ENCODE results near the gene GANAB. TPM values are rescaled to one million over a fixed set of nuclear protein-coding genes. Genes with fewer than 3 reads are reported as not detected.
A peak's percentile ranks its signal among the peaks of the same experiment; 100 is the strongest.
"Not testable (repeated sequence)": the region's sequence is repeated elsewhere in the genome, so short reads cannot be mapped to it uniquely, and the experiment has no call there.

GANAB gene
- total RNA-seq, 2 experiments from 2014 or later, result 208 to 218 TPM

DNA sequence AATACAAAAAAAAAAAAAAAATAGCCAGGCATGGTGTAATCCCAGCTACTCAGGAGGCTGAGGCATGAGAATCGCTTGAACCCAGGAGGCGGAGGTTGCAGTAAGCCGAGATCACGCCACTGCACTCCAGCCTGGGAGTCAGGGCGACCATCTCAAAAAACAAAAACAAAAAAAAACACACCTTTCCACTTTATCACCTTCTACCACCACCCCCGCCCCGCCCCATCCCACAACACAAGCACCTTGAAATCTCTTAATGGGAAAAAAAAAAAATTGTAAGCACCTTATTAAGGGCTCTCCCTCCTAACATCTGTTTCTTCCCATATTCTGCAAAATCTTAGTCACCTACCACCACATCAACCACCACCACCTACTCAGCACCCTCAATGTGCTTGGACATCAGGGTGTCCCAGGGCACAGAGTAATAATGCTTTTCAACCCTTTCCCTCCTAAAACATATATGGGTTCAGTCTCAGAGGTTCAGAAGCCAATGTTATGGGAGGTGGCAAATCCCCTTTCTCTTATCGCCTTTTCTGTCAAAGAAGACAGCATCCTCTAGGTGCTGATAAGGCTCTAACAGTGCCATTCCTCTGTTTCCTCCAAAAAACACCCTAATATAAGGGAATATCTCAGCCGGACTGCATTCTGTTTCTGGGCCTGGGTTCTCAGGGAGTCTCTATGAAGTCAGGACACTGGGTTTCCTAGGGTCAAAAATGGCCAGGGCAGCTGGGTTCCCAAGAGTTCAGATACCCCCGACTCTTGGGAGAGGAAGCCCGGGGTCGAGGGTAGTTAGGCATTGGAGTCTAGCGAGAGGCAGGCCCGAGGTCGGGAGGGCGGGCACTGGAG is 6.0 kb upstream of the GANAB start:
- ATAC-seq, result no peak
- H3K27me3 Mint-ChIP-seq, result no peaks in the 10 kb centered on the region
- intact Hi-C loops (cut with DNase I, micrococcal nuclease), result loop anchor here (1.0 to 2.0 kb wide), 9 partner anchors 13 to 102 kb away; partner anchors contain the start of genes C11orf98 (in 2 of the 2), CSKMT (in 2 of the 2), TUT1 (in 2 of the 2) and HNRNPUL2 (in 1 of the 2)

DNA sequence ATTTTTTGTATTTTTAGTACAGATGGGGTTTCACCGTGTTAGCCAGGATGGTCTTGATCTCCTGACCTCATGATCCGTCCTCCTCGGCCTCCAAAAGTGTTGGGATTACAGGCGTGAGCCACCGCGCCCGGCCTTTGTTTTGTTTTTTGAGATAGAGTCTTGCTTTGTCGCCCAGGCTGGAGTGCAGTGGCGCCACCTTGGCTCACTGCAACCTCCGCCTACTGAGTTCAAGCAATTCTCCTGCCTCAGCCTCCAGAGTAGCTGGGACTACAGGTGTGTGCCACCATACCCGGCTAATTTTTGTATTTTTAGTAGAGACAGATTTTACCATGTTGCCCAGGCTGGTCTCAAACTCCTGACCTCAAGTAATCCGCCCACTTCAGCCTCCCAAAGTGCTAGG is 3.9 kb upstream of the GANAB start:
- POLR2A ChIA-PET, result interaction anchor here (1.4 to 1.6 kb wide), 2 partner anchors 18 to 77 kb away, joined by 4 read pairs; partner anchors contain the start of gene HNRNPUL2
- Mint-ChIP-seq H3K36me3 (ENCODE audit: low read depth) (peaks cover 15% of the 10 kb centered on the region), H3K27ac (peak overlapping the region; percentile 25), H3K4me1 (peaks cover 30% of the 10 kb centered on the region)
- ATAC-seq; H3K27me3 Mint-ChIP-seq; H3K4me3 Mint-ChIP-seq; DNase-seq; intact Hi-C loops (cut with DNase I, micrococcal nuclease); H3K9me3 Mint-ChIP-seq (ENCODE audit: low read depth): not testable (repeated sequence)
- CTCF ChIA-PET, result interaction anchor here (0.7 to 1.5 kb wide), 3 partner anchors 15 to 111 kb away, joined by 3 to 5 read pairs (median 4); partner anchors contain the start of genes B3GAT3, C11orf98, CSKMT and POLR2G

More for the DNA sequence above, 6.0 kb upstream of the GANAB start:
- peaks cover 23% of the 10 kb centered on the region for H3K4me1 Mint-ChIP-seq
- no peaks in the 10 kb centered on the region for H3K9me3 Mint-ChIP-seq (ENCODE audit: low read depth)
- peaks cover 12% of the 10 kb centered on the region for H3K36me3 Mint-ChIP-seq (ENCODE audit: low read depth)
- CTCF ChIA-PET, result interaction anchor here (0.6 to 4.0 kb wide), 5 partner anchors 12 to 61 kb away, joined by 3 to 21 read pairs (median 4); partner anchors contain the start of genes C11orf98, CSKMT, TUT1 and UQCC3
- H3K4me3 Mint-ChIP-seq, result peak overlapping the region; percentile 88
- POLR2A ChIA-PET, result interaction anchor here (0.6 to 2.0 kb wide), 11 partner anchors 13 to 189 kb away, joined by 3 to 27 read pairs (median 7); partner anchors contain the start of genes B3GAT3, C11orf98, CSKMT and HNRNPUL2
- peak overlapping the region; percentile 91 for H3K27ac Mint-ChIP-seq
- DNase-seq, result no peak

DNA sequence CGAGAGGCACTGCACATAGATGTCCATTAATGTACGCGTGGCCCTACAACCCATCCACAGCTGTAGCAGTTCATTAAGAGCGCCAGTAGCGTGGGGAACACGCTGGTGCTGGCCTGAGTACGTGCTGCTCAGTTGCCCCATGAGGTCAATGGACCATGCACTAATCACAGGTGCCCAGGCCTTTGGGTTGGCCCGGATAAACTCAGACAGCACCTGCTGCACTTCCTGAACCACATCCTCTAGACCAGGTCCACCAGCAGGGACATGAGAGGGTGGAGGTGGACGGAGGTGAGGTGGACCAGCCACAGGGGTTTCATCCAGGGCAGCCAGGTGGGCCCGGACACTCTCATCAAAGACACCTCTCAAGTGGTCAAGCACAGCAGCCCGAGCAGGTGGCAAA is 3.1 kb upstream of the GANAB start:
- peaks cover 20% of the 10 kb centered on the region for H3K36me3 Mint-ChIP-seq (ENCODE audit: low read depth)
- CTCF ChIA-PET, result interaction anchor here (0.7 to 1.2 kb wide), 3 partner anchors 15 to 112 kb away, joined by 3 to 4 read pairs (median 3); partner anchors contain the start of genes POLR2G and TUT1
- H3K27me3 Mint-ChIP-seq, result no peaks in the 10 kb centered on the region
- intact Hi-C loops (cut with DNase I, micrococcal nuclease), result no loop called here
- H3K4me3 Mint-ChIP-seq, result no peak overlapping the region
- peaks cover 35% of the 10 kb centered on the region for H3K4me1 Mint-ChIP-seq
- ATAC-seq, result no peak
- no peaks in the 10 kb centered on the region for H3K9me3 Mint-ChIP-seq (ENCODE audit: low read depth)
- H3K27ac Mint-ChIP-seq, result no peak overlapping the region
- DNase-seq, result no peak
- POLR2A ChIA-PET, result interaction anchor here (0.6 to 4.1 kb wide), 4 partner anchors 15 to 78 kb away, joined by 3 to 21 read pairs (median 4); partner anchors contain the start of genes C11orf98, CSKMT and HNRNPUL2

DNA sequence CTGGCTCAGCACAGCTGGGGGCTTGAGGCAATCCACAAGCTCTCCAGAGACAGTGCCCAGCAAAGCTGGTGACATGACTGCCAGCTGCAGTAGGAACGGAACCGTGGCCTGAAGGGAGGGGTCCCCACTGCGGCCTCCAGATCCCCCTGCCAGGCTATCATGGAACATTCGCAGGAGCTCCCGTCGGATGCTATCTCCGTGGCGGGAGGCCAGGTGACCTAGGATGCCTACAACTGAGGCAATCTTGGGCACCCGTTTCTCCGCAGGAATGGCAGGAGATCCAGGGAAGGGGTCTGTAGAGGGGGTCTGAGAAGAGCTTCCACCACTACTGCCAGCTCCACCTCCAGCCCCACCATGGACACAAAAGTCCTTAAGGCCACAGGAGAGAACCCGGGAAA is 2.6 kb upstream of the GANAB start:
- intact Hi-C loops (cut with DNase I, micrococcal nuclease), result no loop called here
- CTCF ChIA-PET, result interaction anchor here (0.5 to 1.2 kb wide), 3 partner anchors 15 to 131 kb away, joined by 3 to 4 read pairs (median 4); partner anchors contain the start of gene TUT1
- ATAC-seq (no peak), DNase-seq (no peak)
- POLR2A ChIA-PET, result interaction anchor here (1.4 to 4.1 kb wide), 2 partner anchors 16 to 78 kb away, joined by 4 to 21 read pairs; partner anchors contain the start of genes C11orf98, CSKMT and HNRNPUL2
- no peaks in the 10 kb centered on the region for H3K27me3 Mint-ChIP-seq
- no peak overlapping the region for H3K4me3 Mint-ChIP-seq
- peaks cover 24% of the 10 kb centered on the region for H3K36me3 Mint-ChIP-seq (ENCODE audit: low read depth)
- H3K9me3 Mint-ChIP-seq (ENCODE audit: low read depth), result no peaks in the 10 kb centered on the region
- H3K4me1 Mint-ChIP-seq, result peaks cover 34% of the 10 kb centered on the region
- H3K27ac Mint-ChIP-seq, result no peak overlapping the region

DNA sequence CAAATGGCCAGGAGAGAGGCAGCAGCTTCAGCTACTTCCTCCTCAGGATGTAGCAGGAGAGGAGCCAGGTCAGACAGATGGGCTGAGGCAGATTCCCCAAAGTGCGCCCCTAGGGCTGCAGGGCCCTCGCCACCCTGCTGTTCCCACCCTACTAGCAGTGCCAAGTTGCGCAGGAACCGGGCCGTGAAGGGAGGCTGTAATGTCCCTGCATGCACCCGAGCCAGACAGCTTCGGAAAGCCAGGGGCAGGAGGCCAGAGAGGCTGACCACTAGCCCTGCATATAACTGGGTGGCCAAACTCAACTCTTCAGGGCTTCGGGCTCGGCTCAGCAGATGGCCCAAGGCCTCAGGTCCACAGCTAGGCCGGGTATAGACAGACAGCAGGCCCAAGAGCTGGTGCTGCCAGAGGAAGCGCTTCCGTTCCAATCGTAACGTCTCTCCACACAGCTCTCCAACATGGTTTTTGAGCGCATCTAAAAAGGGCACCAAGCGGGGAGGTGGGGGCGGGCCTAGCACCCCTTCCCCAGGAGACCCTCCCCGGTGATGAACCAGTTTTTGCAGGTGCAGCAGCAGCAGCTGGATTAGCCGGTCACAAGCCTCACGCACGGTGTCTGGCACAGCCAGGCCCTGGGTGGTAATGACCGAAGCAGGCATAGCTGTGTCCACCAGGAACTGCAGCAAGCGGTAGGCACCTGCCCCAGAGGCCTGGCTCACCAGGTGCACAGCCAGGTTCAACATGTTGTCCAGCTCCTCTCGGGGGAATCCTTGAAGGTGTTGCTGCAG is 2.0 kb upstream of the GANAB start:
- CTCF ChIA-PET, result interaction anchor here (0.5 to 1.2 kb wide), 4 partner anchors 16 to 131 kb away, joined by 3 to 4 read pairs (median 4); partner anchors contain the start of gene TUT1
- intact Hi-C loops (cut with DNase I, micrococcal nuclease), result no loop called here
- Mint-ChIP-seq H3K36me3 (ENCODE audit: low read depth) (peaks cover 26% of the 10 kb centered on the region), H3K27ac (no peak overlapping the region), H3K27me3 (no peaks in the 10 kb centered on the region), H3K9me3 (ENCODE audit: low read depth) (no peaks in the 10 kb centered on the region), H3K4me1 (peaks cover 31% of the 10 kb centered on the region), H3K4me3 (no peak overlapping the region)
- ATAC-seq (no peak), DNase-seq (no peak)
- POLR2A ChIA-PET, result interaction anchor here (4.1 kb wide), 1 partner anchor 16 kb away, joined by 21 read pairs; the partner anchor contains the start of genes C11orf98 and CSKMT

DNA sequence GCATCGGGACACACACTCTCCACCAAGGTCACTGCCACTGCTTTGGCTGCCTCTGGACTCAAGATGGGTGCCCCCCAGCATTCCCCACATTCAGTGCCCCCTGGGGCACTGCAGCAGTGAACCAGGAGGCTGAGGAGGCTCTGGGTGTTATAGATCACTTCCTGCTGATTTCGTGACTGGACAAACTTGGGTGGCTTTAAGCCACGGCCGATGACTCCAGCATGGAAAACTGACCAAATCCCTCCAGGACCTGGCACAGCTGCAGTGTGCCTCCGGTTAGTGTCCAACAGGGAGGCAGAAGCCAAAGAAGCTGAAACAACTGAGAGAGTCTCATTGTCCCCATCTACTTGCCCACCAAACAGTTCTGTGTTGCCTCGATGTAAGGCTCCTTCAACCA is 1.2 kb upstream of the GANAB start:
- H3K27ac Mint-ChIP-seq, result no peak overlapping the region
- H3K9me3 Mint-ChIP-seq (ENCODE audit: low read depth), result no peaks in the 10 kb centered on the region
- ATAC-seq, result no peak
- no peak overlapping the region for H3K4me3 Mint-ChIP-seq
- intact Hi-C loops (cut with DNase I, micrococcal nuclease), result loop anchor here in 1 of 2 experiments (2.0 kb wide), 2 partner anchors 17 to 35 kb away; partner anchors contain the start of genes C11orf98, CSKMT, EML3 and ROM1
- ChIA-PET CTCF (no interaction called here), POLR2A (interaction anchor here (4.1 kb wide), 1 partner anchor 17 kb away, joined by 21 read pairs; the partner anchor contains the start of genes C11orf98 and CSKMT)
- no peaks in the 10 kb centered on the region for H3K27me3 Mint-ChIP-seq
- H3K4me1 Mint-ChIP-seq, result peaks cover 35% of the 10 kb centered on the region
- peaks cover 32% of the 10 kb centered on the region for H3K36me3 Mint-ChIP-seq (ENCODE audit: low read depth)
- DNase-seq, result no peak

DNA sequence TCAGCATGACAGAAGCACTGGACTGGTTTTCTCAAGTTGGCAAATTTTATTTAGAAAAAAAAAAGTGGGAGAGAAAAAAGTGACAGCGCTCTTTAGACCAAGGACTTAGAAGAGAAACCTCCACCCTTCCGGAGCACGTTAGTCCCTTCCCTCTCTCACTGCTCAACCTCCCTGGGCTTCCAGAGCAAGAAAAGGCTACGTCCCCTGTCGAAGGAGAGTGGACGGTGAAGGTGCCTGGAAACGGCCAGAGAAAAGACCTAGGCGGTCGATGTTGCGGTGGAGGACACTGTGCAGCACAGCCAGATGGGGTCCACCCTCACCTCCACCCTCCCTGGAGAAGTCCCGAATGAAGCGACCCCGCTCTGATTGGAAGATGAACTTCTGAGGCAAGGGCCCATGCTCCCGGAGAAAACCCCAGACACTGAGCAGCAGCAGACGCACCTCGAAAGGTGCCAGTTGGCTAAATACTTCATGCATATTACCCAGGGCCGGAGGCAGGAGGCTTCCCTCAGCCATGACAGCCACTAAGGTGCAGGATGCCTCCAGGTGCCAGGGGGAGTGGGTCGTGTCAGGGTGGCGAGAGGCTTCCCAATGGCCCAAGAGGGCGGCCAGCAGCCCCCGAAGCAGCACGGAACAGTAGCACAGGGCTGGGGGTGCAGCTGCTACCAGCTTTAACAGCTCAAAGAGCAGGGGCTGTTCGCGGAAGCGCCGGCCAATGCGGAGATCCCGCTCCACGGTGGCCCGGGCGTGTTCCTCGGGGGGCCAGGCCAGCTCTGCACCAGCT is 604 bp upstream of the GANAB start:
- ChIA-PET POLR2A (interaction anchor here (0.6 to 4.1 kb wide), 11 partner anchors 18 to 228 kb away, joined by 3 to 21 read pairs (median 8); partner anchors contain the start of genes B3GAT3, C11orf98, CSKMT and EEF1G), CTCF (interaction anchor here (0.6 to 1.6 kb wide), 4 partner anchors 9 to 115 kb away, joined by 3 to 6 read pairs (median 4); partner anchors contain the start of gene POLR2G)
- no peaks in the 10 kb centered on the region for H3K27me3 Mint-ChIP-seq
- H3K4me3 Mint-ChIP-seq, result peak overlapping the region; percentile 93
- peaks cover 29% of the 10 kb centered on the region for H3K36me3 Mint-ChIP-seq (ENCODE audit: low read depth)
- peaks cover 33% of the 10 kb centered on the region for H3K4me1 Mint-ChIP-seq
- intact Hi-C loops (cut with DNase I, micrococcal nuclease), result loop anchor here (1.0 to 2.0 kb wide), 13 partner anchors 18 to 234 kb away; partner anchors contain the start of genes C11orf98 (in 2 of the 2), CSKMT (in 2 of the 2), EML3 (in 2 of the 2) and EEF1G (in 1 of the 2)
- H3K27ac Mint-ChIP-seq, result peak overlapping the region; percentile 93
- no peaks in the 10 kb centered on the region for H3K9me3 Mint-ChIP-seq (ENCODE audit: low read depth)
- DNase-seq (no peak), ATAC-seq (no peak)

DNA sequence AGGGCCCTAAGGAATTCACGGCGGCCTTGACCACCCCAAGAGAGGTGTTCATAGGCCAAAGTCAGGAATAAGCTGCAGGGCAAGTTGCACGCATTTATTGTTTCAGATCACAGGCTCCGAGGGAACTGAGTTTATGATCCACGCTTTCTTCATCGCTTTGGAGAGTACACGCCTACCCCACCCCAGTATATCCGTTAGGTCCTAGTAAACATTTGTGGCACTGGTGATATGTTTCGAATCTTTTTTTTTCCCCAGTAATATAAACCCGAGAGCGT is 805 bp downstream of the GANAB start:
- Mint-ChIP-seq H3K9me3 (ENCODE audit: low read depth) (no peaks in the 10 kb centered on the region), H3K27ac (peak overlapping the region; percentile 93), H3K4me3 (peak overlapping the region; percentile 93), H3K27me3 (no peaks in the 10 kb centered on the region), H3K36me3 (ENCODE audit: low read depth) (peaks cover 32% of the 10 kb centered on the region), H3K4me1 (peaks cover 34% of the 10 kb centered on the region)
- intact Hi-C loops (cut with DNase I, micrococcal nuclease), result no loop called here
- no peak for DNase-seq
- ChIA-PET CTCF (interaction anchor here (0.6 to 1.9 kb wide), 7 partner anchors 10 to 1603 kb away, joined by 3 to 6 read pairs (median 3); partner anchors contain the start of genes HNRNPUL2 and POLR2G), POLR2A (interaction anchor here (0.6 to 4.1 kb wide), 11 partner anchors 19 to 210 kb away, joined by 3 to 21 read pairs (median 7); partner anchors contain the start of genes B3GAT3, C11orf98, CSKMT and LBHD1)
- ATAC-seq, result no peak

DNA sequence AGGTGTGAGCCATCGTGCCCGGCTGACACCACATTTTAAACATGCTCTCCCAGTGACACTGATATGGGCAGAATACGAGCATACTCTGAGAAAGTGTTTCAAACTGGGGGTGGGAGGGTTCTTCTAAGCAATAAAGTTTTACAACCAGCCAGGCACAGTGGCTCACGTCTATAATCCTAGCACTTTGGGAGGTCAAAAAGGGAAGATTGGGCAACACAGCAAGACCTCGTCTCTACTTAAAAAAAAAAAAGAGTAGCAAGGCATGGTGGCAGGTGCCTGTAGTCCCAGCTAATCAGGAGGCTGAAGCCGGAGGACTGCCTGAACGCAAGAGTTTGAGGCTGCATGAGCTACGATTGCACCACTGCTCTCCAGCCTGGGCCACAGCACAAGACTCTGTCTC is 2.2 kb downstream of the GANAB start:
- DNase-seq, result no peak
- intact Hi-C loops (cut with DNase I, micrococcal nuclease), result no loop called here
- Mint-ChIP-seq H3K27ac (peak overlapping the region; percentile 55), H3K4me1 (peaks cover 43% of the 10 kb centered on the region), H3K27me3 (no peaks in the 10 kb centered on the region), H3K36me3 (ENCODE audit: low read depth) (peaks cover 36% of the 10 kb centered on the region), H3K9me3 (ENCODE audit: low read depth) (peaks cover 3% of the 10 kb centered on the region), H3K4me3 (peak overlapping the region; percentile 32)
- ChIA-PET POLR2A (interaction anchor here (1.0 to 3.2 kb wide), 4 partner anchors 10 to 197 kb away, joined by 3 to 13 read pairs (median 6); partner anchors contain the start of genes TUT1 and ZBTB3), CTCF (interaction anchor here (0.6 to 1.9 kb wide), 4 partner anchors 16 to 220 kb away, joined by 3 to 5 read pairs (median 4); no protein-coding TSS in a partner anchor)
- ATAC-seq, result no peak

All from activated CD4-positive, alpha-beta T cell treated with anti-CD3 and anti-CD28 coated beads for 36 hours (primary cell).